Measurements from ENCODE around the gene PRDM16.
"Not testable (repeated sequence)": the region's sequence is repeated elsewhere in the genome, so short reads cannot be mapped to it uniquely, and the experiment has no call there.

GRCh38 chr1:3087946-3088668, 19.1 kb downstream of the PRDM16 start:
- TF ChIP-seq MAX (IDR thresholded peaks at IDR 0.05; ENCODE audit: low read depth); FOXM1 (IDR thresholded peaks at IDR 0.05; ENCODE audit: low read depth); MXI1 (IDR thresholded peaks at IDR 0.05; ENCODE audit: low read depth, low read length); USF2 (IDR thresholded peaks at IDR 0.05; ENCODE audit: borderline replicate concordance, low read depth, low read length): not testable (repeated sequence)
- TF ChIP-seq, protein P1, sequence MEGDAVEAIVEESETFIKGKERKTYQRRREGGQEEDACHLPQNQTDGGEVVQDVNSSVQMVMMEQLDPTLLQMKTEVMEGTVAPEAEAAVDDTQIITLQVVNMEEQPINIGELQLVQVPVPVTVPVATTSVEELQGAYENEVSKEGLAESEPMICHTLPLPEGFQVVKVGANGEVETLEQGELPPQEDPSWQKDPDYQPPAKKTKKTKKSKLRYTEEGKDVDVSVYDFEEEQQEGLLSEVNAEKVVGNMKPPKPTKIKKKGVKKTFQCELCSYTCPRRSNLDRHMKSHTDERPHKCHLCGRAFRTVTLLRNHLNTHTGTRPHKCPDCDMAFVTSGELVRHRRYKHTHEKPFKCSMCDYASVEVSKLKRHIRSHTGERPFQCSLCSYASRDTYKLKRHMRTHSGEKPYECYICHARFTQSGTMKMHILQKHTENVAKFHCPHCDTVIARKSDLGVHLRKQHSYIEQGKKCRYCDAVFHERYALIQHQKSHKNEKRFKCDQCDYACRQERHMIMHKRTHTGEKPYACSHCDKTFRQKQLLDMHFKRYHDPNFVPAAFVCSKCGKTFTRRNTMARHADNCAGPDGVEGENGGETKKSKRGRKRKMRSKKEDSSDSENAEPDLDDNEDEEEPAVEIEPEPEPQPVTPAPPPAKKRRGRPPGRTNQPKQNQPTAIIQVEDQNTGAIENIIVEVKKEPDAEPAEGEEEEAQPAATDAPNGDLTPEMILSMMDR (IDR thresholded peaks at IDR 0.05): not testable (repeated sequence)

Measured in SK-N-SH (cell line).